Liver (tissue), 9 donors: ENCODE results near the gene P3H2. TPM values are rescaled to one million over a fixed set of nuclear protein-coding genes. Genes with fewer than 3 reads are reported as not detected.

Experiments
- DNase-seq: peaks from one replicate; pipeline ENCODE4 v3.0.0-alpha.2; 2017; ENCODE audit warnings: low spot score
- H3K27ac ChIP-seq, 2 donors: one replicate each; pipeline ENCODE4 v1.7.0; 2013; ENCODE audit warnings: inconsistent platforms in 2 of 2, low read length in 2 of 2, control low read depth in 1 of 2, low read depth in 1 of 2, mild to moderate bottlenecking in 1 of 2
- H3K27me3 ChIP-seq, 4 donors: one replicate each; pipeline versions ENCODE4 v1.6.1 to v1.7.0; 2013; ENCODE audit warnings: low read length in 3 of 4, inconsistent platforms in 1 of 4, mild to moderate bottlenecking in 1 of 4, moderate library complexity in 1 of 4; ENCODE audit not compliant: control insufficient read depth in 4 of 4, insufficient read depth in 4 of 4
- H3K36me3 ChIP-seq, 4 donors: one replicate each; pipeline versions ENCODE4 v1.6.1 to v1.7.0; 2013; ENCODE audit warnings: low read length in 3 of 4, mild to moderate bottlenecking in 3 of 4, low read depth in 1 of 4, moderate library complexity in 1 of 4; ENCODE audit not compliant: control insufficient read depth in 4 of 4, insufficient read depth in 3 of 4
- H3K4me1 ChIP-seq, 4 donors: one replicate each; pipeline versions ENCODE4 v1.6.1 to v1.7.0; 2013; ENCODE audit warnings: low read length in 3 of 4, mild to moderate bottlenecking in 3 of 4, moderate library complexity in 1 of 4; ENCODE audit not compliant: control insufficient read depth in 4 of 4, insufficient read depth in 4 of 4
- H3K4me3 ChIP-seq, 3 donors: one replicate each; pipeline versions ENCODE4 v1.6.1 to v1.7.0; 2013; ENCODE audit warnings: low read length in 3 of 3, control low read depth in 1 of 3, low read depth in 1 of 3, mild to moderate bottlenecking in 1 of 3
- H3K9ac ChIP-seq, 2 donors: one replicate each; pipeline ENCODE4 v1.7.0; 2013; ENCODE audit warnings: low read length in 2 of 2, mild to moderate bottlenecking in 2 of 2, moderate library complexity in 2 of 2, control low read depth in 1 of 2, low read depth in 1 of 2
- H3K9me3 ChIP-seq, 4 donors: one replicate each; pipeline versions ENCODE4 v1.6.1 to v1.7.0; 2013; ENCODE audit warnings: low read length in 3 of 4; ENCODE audit not compliant: control insufficient read depth in 4 of 4
- EGR1 ChIP-seq, 2 donors: IDR thresholded peaks; 2 replicates each; pipeline ENCODE4 v1.6.1; 2016 to 2018; ENCODE audit warnings: antibody characterized with exemption in 2 of 2, low read depth in 2 of 2
- FOXA1 ChIP-seq: IDR thresholded peaks from 2 replicates; pipeline ENCODE4 v1.6.1; 2016; ENCODE audit warnings: antibody characterized with exemption
- FOXA2 ChIP-seq: IDR thresholded peaks from 2 replicates; pipeline ENCODE4 v1.6.1; 2016; ENCODE audit warnings: antibody characterized with exemption
- GABPA ChIP-seq, 2 donors: IDR thresholded peaks in 1 of 2; conservative IDR thresholded peaks in 1 of 2; 2 replicates each; pipeline ENCODE4 v1.6.1; 2016; ENCODE audit warnings: antibody characterized with exemption in 2 of 2, mild to moderate bottlenecking in 1 of 2, moderate library complexity in 1 of 2
- HNF4A ChIP-seq, 2 donors: conservative IDR thresholded peaks; 2 replicates each; pipeline ENCODE4 v1.6.1; 2016; ENCODE audit warnings: antibody characterized with exemption in 2 of 2, mild to moderate bottlenecking in 2 of 2
- HNF4G ChIP-seq: IDR thresholded peaks from 2 replicates; pipeline ENCODE4 v1.6.1; 2016; ENCODE audit warnings: antibody characterized with exemption
- JUND ChIP-seq, 2 donors: IDR thresholded peaks; 2 replicates each; pipeline ENCODE4 v1.6.1; 2016; ENCODE audit warnings: antibody characterized with exemption in 2 of 2
- NR2F2 ChIP-seq: IDR thresholded peaks from 2 replicates; pipeline ENCODE4 v1.6.1; 2016; ENCODE audit warnings: antibody characterized with exemption
- RAD21 ChIP-seq, 2 donors: IDR thresholded peaks; 2 replicates each; pipeline ENCODE4 v1.6.1; 2016; ENCODE audit warnings: antibody characterized with exemption in 2 of 2, mild to moderate bottlenecking in 2 of 2
- RXRA ChIP-seq, 2 donors: IDR thresholded peaks; 2 replicates each; pipeline ENCODE4 v1.6.1; 2017 to 2018; ENCODE audit warnings: antibody characterized with exemption in 2 of 2, mild to moderate bottlenecking in 1 of 2
- SP1 ChIP-seq: IDR thresholded peaks from 2 replicates; pipeline ENCODE4 v1.6.1; 2018; ENCODE audit warnings: antibody characterized with exemption, mild to moderate bottlenecking
- TAF1 ChIP-seq: conservative IDR thresholded peaks from 2 replicates; pipeline ENCODE4 v1.6.1; 2016; ENCODE audit warnings: antibody characterized with exemption, mild to moderate bottlenecking
- YY1 ChIP-seq: IDR thresholded peaks from 2 replicates; pipeline ENCODE4 v1.6.1; 2016; ENCODE audit warnings: antibody characterized with exemption, mild to moderate bottlenecking
- WGBS: extraction: QIAGEN DNeasy Blood & Tissue Kit; methylation state at CpG from one replicate; pipeline ENCODE4 v1.1.7; 2013; 5-methylcytosine and 5-hydroxymethylcytosine counted together
- polyA plus RNA-seq, 2 donors: library from polyadenylated mRNA; stranded (reverse) in 1 of 2; unstranded in 1 of 2; fragments of 200-250 nt in 1 of 2; fragments of >200 nt in 1 of 2; fragmentation: Nextera tagmentation in 1 of 2; extraction: Ambion mirVana in 1 of 2; gene quantifications; one replicate each; pipeline versions ENCODE4 v1.2.1 to v1.2.3, GENCODE V29; 2013 to 2015
- total RNA-seq, 2 donors: library from RNA; depleted of rRNA; stranded (reverse); fragments of >200 nt; gene quantifications; one replicate each; pipeline ENCODE4 v1.2.3, GENCODE V29; 2014
- TF ChIP-seq, protein P1 (sequence below): IDR thresholded peaks from 2 replicates; pipeline ENCODE4 v1.6.1; 2016; ENCODE audit warnings: antibody characterized with exemption
- TF ChIP-seq, protein P2 (sequence below): IDR thresholded peaks from 2 replicates; pipeline ENCODE4 v1.6.1; 2016; ENCODE audit warnings: antibody characterized with exemption
- TF ChIP-seq, protein P3 (sequence below): fragments of 150-350 bp; IDR thresholded peaks from 2 replicates; pipeline ENCODE4 v1.5.1; 2017; ENCODE audit warnings: improper control_type of control experiment, low read depth, low read length; ENCODE audit not compliant: missing input control
- TF ChIP-seq, protein P4 (sequence below): IDR thresholded peaks from 2 replicates; pipeline ENCODE4 v1.6.1; 2016; ENCODE audit warnings: antibody characterized with exemption
- TF ChIP-seq, protein P5 (sequence below): IDR thresholded peaks from 2 replicates; pipeline ENCODE4 v1.6.1; 2016; ENCODE audit warnings: antibody characterized with exemption, mild to moderate bottlenecking
- donor health status: healthy.
- donor health status: healthy.
- donor health status: healthy.
- donor health status: healthy.
- donor health status: healthy.

The P3H2 gene
- total and polyA plus RNA-seq, 4 donors: 1.9 to 6.9 (median 4.1) TPM

GRCh38 chr3:190166948-190167347 is 46.3 kb upstream of the P3H2 start:
- no peaks in the 10 kb centered on the region for H3K36me3 ChIP-seq
- WGBS: 90% methylated on average over 4 of the region's 4 CpGs
- no peaks in the 10 kb centered on the region for H3K4me1 ChIP-seq
- H3K27ac ChIP-seq: no peak overlapping the region
- H3K4me3 ChIP-seq: no peak overlapping the region
- TF ChIP-seq, protein P1, sequence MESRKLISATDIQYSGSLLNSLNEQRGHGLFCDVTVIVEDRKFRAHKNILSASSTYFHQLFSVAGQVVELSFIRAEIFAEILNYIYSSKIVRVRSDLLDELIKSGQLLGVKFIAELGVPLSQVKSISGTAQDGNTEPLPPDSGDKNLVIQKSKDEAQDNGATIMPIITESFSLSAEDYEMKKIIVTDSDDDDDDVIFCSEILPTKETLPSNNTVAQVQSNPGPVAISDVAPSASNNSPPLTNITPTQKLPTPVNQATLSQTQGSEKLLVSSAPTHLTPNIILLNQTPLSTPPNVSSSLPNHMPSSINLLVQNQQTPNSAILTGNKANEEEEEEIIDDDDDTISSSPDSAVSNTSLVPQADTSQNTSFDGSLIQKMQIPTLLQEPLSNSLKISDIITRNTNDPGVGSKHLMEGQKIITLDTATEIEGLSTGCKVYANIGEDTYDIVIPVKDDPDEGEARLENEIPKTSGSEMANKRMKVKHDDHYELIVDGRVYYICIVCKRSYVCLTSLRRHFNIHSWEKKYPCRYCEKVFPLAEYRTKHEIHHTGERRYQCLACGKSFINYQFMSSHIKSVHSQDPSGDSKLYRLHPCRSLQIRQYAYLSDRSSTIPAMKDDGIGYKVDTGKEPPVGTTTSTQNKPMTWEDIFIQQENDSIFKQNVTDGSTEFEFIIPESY: no peak
- TF ChIP-seq TAF1: no peak
- no peak for TF ChIP-seq NR2F2
- TF ChIP-seq, protein P2, sequence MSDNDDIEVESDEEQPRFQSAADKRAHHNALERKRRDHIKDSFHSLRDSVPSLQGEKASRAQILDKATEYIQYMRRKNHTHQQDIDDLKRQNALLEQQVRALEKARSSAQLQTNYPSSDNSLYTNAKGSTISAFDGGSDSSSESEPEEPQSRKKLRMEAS: no peak
- TF ChIP-seq, protein P3, sequence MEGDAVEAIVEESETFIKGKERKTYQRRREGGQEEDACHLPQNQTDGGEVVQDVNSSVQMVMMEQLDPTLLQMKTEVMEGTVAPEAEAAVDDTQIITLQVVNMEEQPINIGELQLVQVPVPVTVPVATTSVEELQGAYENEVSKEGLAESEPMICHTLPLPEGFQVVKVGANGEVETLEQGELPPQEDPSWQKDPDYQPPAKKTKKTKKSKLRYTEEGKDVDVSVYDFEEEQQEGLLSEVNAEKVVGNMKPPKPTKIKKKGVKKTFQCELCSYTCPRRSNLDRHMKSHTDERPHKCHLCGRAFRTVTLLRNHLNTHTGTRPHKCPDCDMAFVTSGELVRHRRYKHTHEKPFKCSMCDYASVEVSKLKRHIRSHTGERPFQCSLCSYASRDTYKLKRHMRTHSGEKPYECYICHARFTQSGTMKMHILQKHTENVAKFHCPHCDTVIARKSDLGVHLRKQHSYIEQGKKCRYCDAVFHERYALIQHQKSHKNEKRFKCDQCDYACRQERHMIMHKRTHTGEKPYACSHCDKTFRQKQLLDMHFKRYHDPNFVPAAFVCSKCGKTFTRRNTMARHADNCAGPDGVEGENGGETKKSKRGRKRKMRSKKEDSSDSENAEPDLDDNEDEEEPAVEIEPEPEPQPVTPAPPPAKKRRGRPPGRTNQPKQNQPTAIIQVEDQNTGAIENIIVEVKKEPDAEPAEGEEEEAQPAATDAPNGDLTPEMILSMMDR: no peak
- TF ChIP-seq HNF4G: no peak
- TF ChIP-seq JUND (IDR thresholded peaks at IDR 0.05): no peak
- no peak for TF ChIP-seq GABPA (IDR thresholded peaks at IDR 0.05 in 1 of 2, conservative IDR thresholded peaks at IDR 0.05 in 1 of 2)
- TF ChIP-seq FOXA1: no peak
- TF ChIP-seq SP1: no peak
- no peak for TF ChIP-seq YY1
- TF ChIP-seq, protein P4, sequence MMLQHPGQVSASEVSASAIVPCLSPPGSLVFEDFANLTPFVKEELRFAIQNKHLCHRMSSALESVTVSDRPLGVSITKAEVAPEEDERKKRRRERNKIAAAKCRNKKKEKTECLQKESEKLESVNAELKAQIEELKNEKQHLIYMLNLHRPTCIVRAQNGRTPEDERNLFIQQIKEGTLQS: no peak
- TF ChIP-seq EGR1 (IDR thresholded peaks at IDR 0.05; ENCODE audit: low read depth in 2 of 2): no peak
- no peak for DNase-seq
- H3K9ac ChIP-seq: no peak overlapping the region
- H3K9me3 ChIP-seq: no peaks in the 10 kb centered on the region
- no peaks in the 10 kb centered on the region for H3K27me3 ChIP-seq

GRCh38 chr3:190165253-190165652 is 44.6 kb upstream of the P3H2 start:
- Histone ChIP-seq H3K9ac (no peak overlapping the region), H3K4me3 (no peak overlapping the region), H3K4me1 (no peaks in the 10 kb centered on the region), H3K36me3 (no peaks in the 10 kb centered on the region), H3K27ac (no peak overlapping the region), H3K9me3 (no peaks in the 10 kb centered on the region), H3K27me3 (no peaks in the 10 kb centered on the region)
- TF ChIP-seq, protein P5, sequence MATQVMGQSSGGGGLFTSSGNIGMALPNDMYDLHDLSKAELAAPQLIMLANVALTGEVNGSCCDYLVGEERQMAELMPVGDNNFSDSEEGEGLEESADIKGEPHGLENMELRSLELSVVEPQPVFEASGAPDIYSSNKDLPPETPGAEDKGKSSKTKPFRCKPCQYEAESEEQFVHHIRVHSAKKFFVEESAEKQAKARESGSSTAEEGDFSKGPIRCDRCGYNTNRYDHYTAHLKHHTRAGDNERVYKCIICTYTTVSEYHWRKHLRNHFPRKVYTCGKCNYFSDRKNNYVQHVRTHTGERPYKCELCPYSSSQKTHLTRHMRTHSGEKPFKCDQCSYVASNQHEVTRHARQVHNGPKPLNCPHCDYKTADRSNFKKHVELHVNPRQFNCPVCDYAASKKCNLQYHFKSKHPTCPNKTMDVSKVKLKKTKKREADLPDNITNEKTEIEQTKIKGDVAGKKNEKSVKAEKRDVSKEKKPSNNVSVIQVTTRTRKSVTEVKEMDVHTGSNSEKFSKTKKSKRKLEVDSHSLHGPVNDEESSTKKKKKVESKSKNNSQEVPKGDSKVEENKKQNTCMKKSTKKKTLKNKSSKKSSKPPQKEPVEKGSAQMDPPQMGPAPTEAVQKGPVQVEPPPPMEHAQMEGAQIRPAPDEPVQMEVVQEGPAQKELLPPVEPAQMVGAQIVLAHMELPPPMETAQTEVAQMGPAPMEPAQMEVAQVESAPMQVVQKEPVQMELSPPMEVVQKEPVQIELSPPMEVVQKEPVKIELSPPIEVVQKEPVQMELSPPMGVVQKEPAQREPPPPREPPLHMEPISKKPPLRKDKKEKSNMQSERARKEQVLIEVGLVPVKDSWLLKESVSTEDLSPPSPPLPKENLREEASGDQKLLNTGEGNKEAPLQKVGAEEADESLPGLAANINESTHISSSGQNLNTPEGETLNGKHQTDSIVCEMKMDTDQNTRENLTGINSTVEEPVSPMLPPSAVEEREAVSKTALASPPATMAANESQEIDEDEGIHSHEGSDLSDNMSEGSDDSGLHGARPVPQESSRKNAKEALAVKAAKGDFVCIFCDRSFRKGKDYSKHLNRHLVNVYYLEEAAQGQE: no peak
- TF ChIP-seq RXRA (IDR thresholded peaks at IDR 0.05): no peak
- TF ChIP-seq HNF4A (conservative IDR thresholded peaks at IDR 0.05): no peak
- TF ChIP-seq, protein P4: no peak
- no peak for TF ChIP-seq FOXA1
- TF ChIP-seq, protein P2: no peak
- TF ChIP-seq, protein P3: no peak
- TF ChIP-seq SP1: no peak
- TF ChIP-seq, protein P1: no peak
- no peak for TF ChIP-seq GABPA (IDR thresholded peaks at IDR 0.05 in 1 of 2, conservative IDR thresholded peaks at IDR 0.05 in 1 of 2)
- TF ChIP-seq YY1: no peak
- no peak for TF ChIP-seq FOXA2
- TF ChIP-seq EGR1 (IDR thresholded peaks at IDR 0.05; ENCODE audit: low read depth in 2 of 2): no peak
- TF ChIP-seq HNF4G: no peak
- no peak for TF ChIP-seq RAD21 (IDR thresholded peaks at IDR 0.05)
- TF ChIP-seq JUND (IDR thresholded peaks at IDR 0.05): no peak
- TF ChIP-seq NR2F2: no peak
- no peak for DNase-seq
